Heart left ventricle (tissue), 13 donors: ENCODE data around the gene MAP3K9.

ENCODE experiments used
- CTCF ChIP-seq, 12 donors: fragments of 200-600 bp; sonication (generic) in 4 of 12; IDR thresholded peaks; one replicate each; pipeline versions ENCODE4 v1.5.0 to v1.8.0; 2018 to 2022; ENCODE audit warnings: antibody characterized with exemption in 12 of 12, mild to moderate bottlenecking in 5 of 12
- POLR2A ChIP-seq, 2 donors: fragments of 450-650 bp; IDR thresholded peaks; one replicate each; pipeline ENCODE4 v1.6.1; 2017; ENCODE audit warnings: antibody characterized with exemption in 2 of 2, mild to moderate bottlenecking in 2 of 2, moderate library complexity in 2 of 2
- donor health status: ischemic (EF 13 %, LVEDD 7.1; RV severe dilation, severe dysfunction).
- donor health status: DM: no; HTN: yes; CAD: no.
- donor health status: DM: no; HTN: no; CAD: no.
- donor health status: ischemic (EF 25% LVEDD 6.9; RV normal size, moderate dysfunction).
- donor health status: ischemic (EF 25% LVEDD 5.7; RV mildly dilated, moderate dysfunction).
- donor health status: ischemic (EF 35%, LVEDD 5.7; RV mildly dilated, moderate dysfunction).
- donor health status: nonischemic (EF 11% LVEDD 7.7; RV severe dilation, severe dysfunction).
- donor health status: DM: yes; HTN: yes; CAD: no.
- donor health status: PGD.
- donor health status: ischemic (EF 29% LVEDD 5.4; RV normal size, mild dysfunction).
- donor health status: nonischemic (EF 23%, LVEDD 6.1; RV moderate dilation, normal function).

GRCh38 chr14:70702161-70702560 lies 107.2 kb downstream of the MAP3K9 start:
- TF ChIP-seq POLR2A (IDR thresholded peaks at IDR 0.05) = no peak
- no peak for TF ChIP-seq CTCF (IDR thresholded peaks at IDR 0.05)
